Osteoblast (primary cell): ENCODE measurements around the gene CGNL1. TPM values are rescaled to one million over a fixed set of nuclear protein-coding genes. Genes with fewer than 3 reads are reported as not detected.

Experiments used
- DNase-seq: peaks from one replicate; pipeline ENCODE4 v3.0.0; 2011; ENCODE audit warnings: low spot score, mixed read lengths; ENCODE audit not compliant: insufficient read length; ENCODE audit errors: missing footprints
- H2AFZ ChIP-seq: 2 replicates; pipeline ENCODE4 v1.6.0; 2011; ENCODE audit warnings: mild to moderate bottlenecking, low read length
- H3K27ac ChIP-seq: 2 replicates; pipeline ENCODE4 v1.5.1; 2011; ENCODE audit warnings: mild to moderate bottlenecking, low read depth, low read length, moderate library complexity
- H3K27me3 ChIP-seq: 2 replicates; pipeline ENCODE4 v1.6.0; 2012; ENCODE audit warnings: mild to moderate bottlenecking, control low read depth, inconsistent platforms, low read length, moderate library complexity; ENCODE audit not compliant: insufficient read depth
- H3K36me3 ChIP-seq: 2 replicates; pipeline ENCODE4 v1.5.1; 2011; ENCODE audit warnings: mild to moderate bottlenecking, low read length, control low read depth, moderate library complexity; ENCODE audit not compliant: insufficient read depth
- H3K4me1 ChIP-seq: 2 replicates; pipeline ENCODE4 v1.5.1; 2011; ENCODE audit warnings: mild to moderate bottlenecking, low read length, control low read depth, moderate library complexity; ENCODE audit not compliant: insufficient read depth
- H3K4me2 ChIP-seq: 2 replicates; pipeline ENCODE4 v1.6.0; 2011; ENCODE audit warnings: mild to moderate bottlenecking, low read length; ENCODE audit not compliant: insufficient read depth
- H3K4me3 ChIP-seq: fragments of 200-600 bp; sonication (generic); 3 replicates; pipeline ENCODE4 v1.5.1; 2012; ENCODE audit warnings: mild to moderate bottlenecking, low read length, inconsistent platforms; ENCODE audit not compliant: insufficient read depth
- H3K79me2 ChIP-seq: 2 replicates; pipeline ENCODE4 v1.6.0; 2012; ENCODE audit warnings: mild to moderate bottlenecking, low read length, control low read depth, inconsistent platforms; ENCODE audit not compliant: insufficient read depth
- H3K9me3 ChIP-seq: 2 replicates; pipeline ENCODE4 v1.5.1; 2011; ENCODE audit warnings: low read depth, low read length, control low read depth
- H4K20me1 ChIP-seq: 2 replicates; pipeline ENCODE4 v1.6.0; 2012; ENCODE audit warnings: mild to moderate bottlenecking, low read length, control low read depth; ENCODE audit not compliant: insufficient read depth
- CTCF ChIP-seq: IDR thresholded peaks from 2 replicates; pipeline ENCODE4 v1.5.1; 2011; ENCODE audit warnings: mild to moderate bottlenecking, low read depth, low read length, moderate library complexity; ENCODE audit errors: extremely low read depth
- total RNA-seq: library from RNA; depleted of rRNA; stranded (reverse); fragments of >200 nt; gene quantifications from 2 replicates; pipeline ENCODE4 v1.2.3, GENCODE V29; 2012

CGNL1 gene
- total RNA-seq, 1 donor, result 1.1 TPM

DNA sequence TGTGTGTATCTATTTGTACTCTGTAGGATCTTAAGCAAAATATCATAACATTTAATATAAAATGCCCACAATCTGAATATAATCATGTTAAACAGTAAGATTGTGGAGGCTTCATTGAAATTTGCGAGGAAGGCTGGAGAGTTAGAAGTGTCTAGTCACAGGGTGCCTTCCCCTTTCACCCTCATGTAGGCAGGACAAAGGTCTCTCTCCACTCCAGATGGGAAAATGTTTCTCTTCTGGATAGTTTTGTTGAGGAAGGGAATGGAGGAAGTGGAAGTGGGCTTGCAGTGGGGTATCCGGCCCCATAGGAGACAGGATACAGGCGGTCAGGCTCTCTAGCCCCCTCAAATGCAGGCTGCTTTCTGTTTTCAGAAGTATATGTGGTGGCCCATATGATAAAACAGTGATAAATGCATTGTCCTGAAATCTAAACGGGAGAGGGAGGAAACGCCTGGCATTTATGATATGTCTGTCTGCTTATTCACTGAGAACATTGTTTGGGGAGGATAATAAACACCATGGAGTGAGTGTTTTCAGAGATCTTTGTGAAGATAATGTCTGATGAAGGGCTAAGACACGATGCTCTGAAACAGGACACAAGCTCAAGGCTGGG, 202.1 kb downstream of the CGNL1 start:
- H3K36me3 ChIP-seq, result no peaks in the 10 kb centered on the region
- H3K27me3 ChIP-seq, result peaks cover 24% of the 10 kb centered on the region
- peaks cover 4% of the 10 kb centered on the region for H3K9me3 ChIP-seq
- no peak overlapping the region for H3K27ac ChIP-seq
- no peak overlapping the region for H3K4me3 ChIP-seq
- no peak for DNase-seq
- H3K4me2 ChIP-seq, result no peak overlapping the region
- H3K79me2 ChIP-seq, result no peaks in the 10 kb centered on the region
- no peaks in the 10 kb centered on the region for H4K20me1 ChIP-seq
- H2AFZ ChIP-seq, result no peak overlapping the region
- no peak for TF ChIP-seq CTCF
- no peaks in the 10 kb centered on the region for H3K4me1 ChIP-seq

DNA sequence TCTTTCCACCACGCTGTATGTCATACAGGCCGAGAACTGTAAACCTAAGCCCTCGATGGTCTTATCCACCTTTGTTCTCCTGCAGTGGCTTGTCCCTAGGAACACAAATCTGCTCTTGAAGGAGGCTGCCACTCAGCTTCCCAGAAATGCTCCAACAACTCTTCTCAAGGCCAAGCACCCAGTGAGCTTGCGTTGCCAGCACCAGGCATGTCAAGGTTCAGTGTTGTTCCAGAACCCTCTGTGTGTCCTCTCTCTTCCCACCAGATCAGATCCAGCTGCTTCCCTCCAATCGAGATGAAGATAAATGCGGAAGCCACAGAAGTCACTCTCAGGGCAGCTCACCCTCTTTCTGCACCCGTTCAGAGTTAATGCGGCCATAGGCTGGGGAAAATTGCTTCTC, 204.1 kb downstream of the CGNL1 start:
- Histone ChIP-seq H2AFZ (no peak overlapping the region), H3K4me2 (no peak overlapping the region), H3K4me3 (no peak overlapping the region), H3K36me3 (no peaks in the 10 kb centered on the region), H3K9me3 (peaks cover 4% of the 10 kb centered on the region), H3K79me2 (no peaks in the 10 kb centered on the region), H4K20me1 (no peaks in the 10 kb centered on the region), H3K4me1 (no peaks in the 10 kb centered on the region), H3K27ac (no peak overlapping the region), H3K27me3 (peaks cover 29% of the 10 kb centered on the region)
- no peak for DNase-seq
- TF ChIP-seq CTCF, result no peak

GRCh38 chr15:57580866-57581265, 204.6 kb downstream of the CGNL1 start:
- Histone ChIP-seq H3K27me3 (peaks cover 28% of the 10 kb centered on the region), H3K27ac (no peak overlapping the region), H3K79me2 (no peaks in the 10 kb centered on the region), H3K4me3 (no peak overlapping the region), H3K4me2 (no peak overlapping the region), H2AFZ (no peak overlapping the region), H4K20me1 (no peaks in the 10 kb centered on the region), H3K36me3 (no peaks in the 10 kb centered on the region), H3K4me1 (no peaks in the 10 kb centered on the region), H3K9me3 (peaks cover 4% of the 10 kb centered on the region)
- DNase-seq, result no peak
- TF ChIP-seq CTCF, result no peak

DNA sequence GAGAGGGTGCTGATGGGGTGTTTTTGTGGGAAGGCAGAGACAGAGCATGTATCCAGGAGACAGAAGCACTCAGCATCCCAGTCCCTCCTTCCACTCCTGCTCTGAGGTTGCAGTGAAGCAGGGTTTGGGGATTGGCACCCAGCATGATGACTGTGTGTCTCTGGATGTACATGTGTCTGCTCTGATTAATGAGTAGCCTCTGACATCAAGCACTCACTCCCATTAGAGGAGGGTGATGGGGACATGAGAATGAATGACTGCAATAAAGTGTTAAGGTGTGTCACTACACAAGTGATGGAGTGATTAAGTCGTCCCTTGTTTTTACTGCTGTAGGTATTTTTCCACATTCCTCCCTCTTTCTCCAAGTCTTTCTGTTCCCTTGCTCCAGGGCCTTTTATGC, 205.8 kb downstream of the CGNL1 start:
- H3K4me1 ChIP-seq, result no peaks in the 10 kb centered on the region
- no peaks in the 10 kb centered on the region for H4K20me1 ChIP-seq

More for the DNA sequence above, 205.8 kb downstream of the CGNL1 start:
- Histone ChIP-seq H3K79me2 (no peaks in the 10 kb centered on the region), H3K27me3 (peaks cover 20% of the 10 kb centered on the region), H3K36me3 (no peaks in the 10 kb centered on the region), H2AFZ (no peak overlapping the region), H3K27ac (no peak overlapping the region), H3K9me3 (peaks cover 4% of the 10 kb centered on the region), H3K4me2 (no peak overlapping the region), H3K4me3 (no peak overlapping the region)
- DNase-seq, result no peak
- no peak for TF ChIP-seq CTCF
